HFF-Myc (cell line): ENCODE data around the gene DRAXIN.

Source experiments
- DNase-seq: peaks from one replicate; pipeline ENCODE4 v3.0.0-alpha.2; 2011; ENCODE audit warnings: low read depth; ENCODE audit errors: extremely low read depth
- H3K4me3 ChIP-seq: replicated peaks from 2 replicates; pipeline ENCODE4 v1.5.1; 2011; ENCODE audit warnings: low read depth, mild to moderate bottlenecking, control low read depth, low read length
- TF ChIP-seq, protein P1 (sequence below): IDR thresholded peaks from 2 replicates; pipeline ENCODE4 v1.5.1; 2012; ENCODE audit warnings: mild to moderate bottlenecking, low read depth, low read length, control low read depth; ENCODE audit errors: missing control alignments

DRAXIN gene

DNA sequence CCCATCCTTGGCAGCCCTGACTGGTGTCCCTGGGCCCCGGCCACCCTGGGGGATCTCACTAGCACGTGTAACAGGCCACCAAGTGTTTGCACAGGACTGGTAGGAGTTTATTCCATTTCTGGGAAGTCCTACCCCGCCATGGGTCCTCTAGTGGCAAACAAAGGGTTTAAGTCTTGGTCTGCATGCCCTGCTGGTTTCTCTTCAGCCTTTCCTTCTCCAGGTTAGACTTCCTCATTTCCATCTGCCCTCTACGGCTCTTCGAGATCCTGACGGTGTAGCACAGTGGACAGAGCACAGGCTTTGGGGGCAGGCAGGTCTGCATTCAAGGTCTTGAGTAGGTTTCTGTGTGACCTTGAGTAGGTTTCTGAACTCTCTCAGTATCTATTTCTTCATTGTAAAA, 47.3 kb downstream of the DRAXIN start:
- no peak for DNase-seq

DNA sequence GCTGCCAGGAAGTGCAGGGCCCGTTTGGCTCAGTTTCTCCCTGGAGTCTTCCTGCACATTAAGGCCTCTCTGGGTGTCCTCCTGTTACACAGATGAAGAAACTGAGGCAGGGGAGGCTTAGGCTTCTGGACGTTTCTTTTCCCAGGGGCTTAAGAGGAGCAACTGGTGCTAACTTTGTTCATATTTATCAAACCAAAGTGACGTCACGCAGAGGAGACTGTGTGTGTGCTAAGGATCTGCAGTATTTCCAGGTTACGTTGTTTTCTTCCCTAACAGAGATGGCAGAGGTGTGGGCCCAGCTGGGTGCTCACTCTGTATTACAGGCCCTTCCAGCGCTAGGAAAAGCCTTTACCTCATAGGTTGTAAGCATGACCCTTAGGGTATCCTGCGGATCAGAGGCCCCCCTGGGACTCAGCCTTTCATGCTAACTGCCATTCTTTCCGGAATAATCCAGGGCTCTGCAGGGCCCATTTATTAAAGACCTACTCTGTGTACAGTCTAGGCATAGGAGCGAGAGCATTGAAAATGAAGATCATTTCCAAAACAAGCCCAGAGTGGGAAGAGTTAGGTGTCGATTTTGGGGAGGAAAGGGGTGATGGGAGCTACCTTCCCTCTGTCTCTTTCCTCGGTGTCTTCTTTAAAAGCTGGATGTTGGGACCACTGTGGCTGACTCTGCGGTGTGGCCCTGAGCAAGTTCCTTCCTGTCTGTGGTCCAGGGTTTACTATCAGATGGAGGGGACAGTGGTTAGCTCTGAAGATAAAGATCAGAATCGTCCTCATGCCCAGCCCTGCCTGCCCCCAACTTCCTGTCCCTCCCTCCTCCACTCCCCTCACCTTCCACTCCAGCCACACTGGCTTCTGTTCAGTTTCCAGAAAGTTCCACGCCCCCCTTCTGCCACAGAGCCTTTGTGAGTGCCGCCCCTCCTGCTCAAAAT, 49.0 kb downstream of the DRAXIN start:
- no peak for DNase-seq
- H3K4me3 ChIP-seq = no peak overlapping the region
- TF ChIP-seq, protein P1, sequence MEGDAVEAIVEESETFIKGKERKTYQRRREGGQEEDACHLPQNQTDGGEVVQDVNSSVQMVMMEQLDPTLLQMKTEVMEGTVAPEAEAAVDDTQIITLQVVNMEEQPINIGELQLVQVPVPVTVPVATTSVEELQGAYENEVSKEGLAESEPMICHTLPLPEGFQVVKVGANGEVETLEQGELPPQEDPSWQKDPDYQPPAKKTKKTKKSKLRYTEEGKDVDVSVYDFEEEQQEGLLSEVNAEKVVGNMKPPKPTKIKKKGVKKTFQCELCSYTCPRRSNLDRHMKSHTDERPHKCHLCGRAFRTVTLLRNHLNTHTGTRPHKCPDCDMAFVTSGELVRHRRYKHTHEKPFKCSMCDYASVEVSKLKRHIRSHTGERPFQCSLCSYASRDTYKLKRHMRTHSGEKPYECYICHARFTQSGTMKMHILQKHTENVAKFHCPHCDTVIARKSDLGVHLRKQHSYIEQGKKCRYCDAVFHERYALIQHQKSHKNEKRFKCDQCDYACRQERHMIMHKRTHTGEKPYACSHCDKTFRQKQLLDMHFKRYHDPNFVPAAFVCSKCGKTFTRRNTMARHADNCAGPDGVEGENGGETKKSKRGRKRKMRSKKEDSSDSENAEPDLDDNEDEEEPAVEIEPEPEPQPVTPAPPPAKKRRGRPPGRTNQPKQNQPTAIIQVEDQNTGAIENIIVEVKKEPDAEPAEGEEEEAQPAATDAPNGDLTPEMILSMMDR = no peak

More for the DNA sequence above, 47.3 kb downstream of the DRAXIN start:
- no peak overlapping the region for H3K4me3 ChIP-seq
- TF ChIP-seq, protein P1 = no peak

DNA sequence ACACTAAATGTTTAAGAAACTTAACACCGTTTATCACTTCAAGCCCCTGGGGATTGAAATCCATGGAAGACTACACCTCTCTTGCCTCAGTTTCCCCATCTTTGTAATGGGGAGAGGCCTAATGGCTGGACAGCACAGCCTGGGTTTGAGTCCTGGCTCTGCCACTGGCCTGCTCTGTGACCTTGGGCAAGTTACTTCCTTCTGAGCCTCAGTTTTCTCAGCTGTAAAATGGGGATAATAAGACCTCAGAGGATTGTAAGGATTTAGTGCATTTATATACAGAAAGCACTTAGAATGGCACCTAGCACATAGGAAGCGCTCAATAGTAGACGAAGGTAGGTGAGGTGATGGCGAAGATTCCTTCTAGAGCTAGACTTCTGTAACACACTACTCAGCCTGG, 50.0 kb downstream of the DRAXIN start:
- TF ChIP-seq, protein P1 = no peak
- DNase-seq = no peak
- H3K4me3 ChIP-seq = no peak overlapping the region

DNA sequence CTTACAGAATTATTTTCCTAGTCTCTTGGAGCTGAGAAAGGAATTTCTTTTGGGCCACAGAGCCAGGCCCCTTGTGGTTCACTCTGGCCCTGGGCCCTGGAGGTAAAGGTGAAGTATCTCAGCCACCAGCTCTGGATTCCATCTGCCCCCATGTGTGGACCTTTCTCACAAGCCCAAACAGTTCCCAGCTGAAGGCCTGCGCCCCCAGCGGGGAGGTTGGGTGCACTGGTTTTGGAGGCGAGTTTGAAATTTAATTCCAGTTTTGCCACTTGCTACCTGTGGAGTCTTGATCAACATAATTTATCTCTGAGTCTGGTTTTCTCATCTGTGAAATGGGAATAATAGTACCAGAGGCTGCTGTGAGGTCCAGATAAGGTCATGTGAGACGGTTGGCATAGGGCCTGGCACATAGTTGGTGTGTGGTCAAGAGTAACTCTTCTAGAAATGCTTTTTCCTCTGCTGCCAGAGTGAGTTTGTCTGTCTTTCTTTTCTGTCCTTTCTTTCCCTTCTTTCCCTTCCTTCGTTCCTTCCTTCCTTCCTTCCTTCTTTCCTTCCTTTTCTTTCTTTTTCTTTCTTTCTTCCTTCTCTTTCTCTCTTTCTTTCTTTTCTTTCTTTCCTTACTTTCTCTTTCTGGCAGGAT, 50.5 kb downstream of the DRAXIN start:
- no peak overlapping the region for H3K4me3 ChIP-seq
- TF ChIP-seq, protein P1 = no peak
- no peak for DNase-seq

DNA sequence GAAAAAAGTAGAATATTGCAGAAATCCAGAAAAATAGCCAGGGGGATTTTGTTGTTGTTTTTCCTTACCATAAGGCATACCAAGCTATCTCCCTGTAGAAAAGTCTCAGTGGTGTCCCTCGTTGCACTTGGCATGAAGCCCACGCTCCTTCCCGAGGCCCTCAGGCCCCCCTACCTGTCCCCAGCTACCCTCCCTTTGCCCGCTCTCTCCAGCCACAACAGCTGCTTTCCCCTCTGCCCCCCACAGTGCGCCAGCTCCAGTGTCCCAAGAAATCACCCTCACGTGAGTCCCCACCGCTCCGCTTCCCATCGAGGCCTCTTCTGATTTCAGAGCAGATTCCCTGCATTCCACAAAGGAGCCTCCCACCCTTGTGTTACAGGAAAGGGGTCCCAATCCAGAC, 52.8 kb downstream of the DRAXIN start:
- TF ChIP-seq, protein P1 = no peak
- no peak for DNase-seq
- no peak overlapping the region for H3K4me3 ChIP-seq

DNA sequence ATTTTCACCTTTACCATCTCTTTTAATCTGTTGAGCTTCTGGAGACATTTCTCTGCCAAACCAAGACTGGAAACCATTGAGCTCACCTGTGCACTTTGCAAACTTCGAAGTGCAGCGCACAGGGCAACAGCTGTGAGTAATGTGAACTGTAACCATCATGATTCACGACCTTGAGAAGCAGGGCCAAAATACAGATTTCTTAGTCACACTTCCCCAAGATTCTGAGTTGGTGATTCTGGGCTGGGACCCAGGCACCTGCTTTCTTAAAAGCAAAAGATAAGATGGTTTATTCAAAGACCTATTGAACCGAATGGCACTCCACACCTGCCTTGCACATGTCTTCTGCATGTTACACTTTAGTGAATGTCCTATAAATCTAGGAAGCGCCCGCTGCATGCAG, 54.6 kb downstream of the DRAXIN start:
- DNase-seq = no peak
- TF ChIP-seq, protein P1 = no peak
- H3K4me3 ChIP-seq = no peak overlapping the region
